NCI-H748 treated with DMSO at 0.1 percent for 48 hours (cell line): ENCODE measurements around the gene NMNAT3.

Experiments used
- DNase-seq: peaks from one replicate; lab custom pipeline; 2025; lab: John Stamatoyannopoulos, UW

The NMNAT3 gene

GRCh38 chr3:139674571-139675260 lies 3.1 kb downstream of the NMNAT3 start:
- no peak for DNase-seq

GRCh38 chr3:139672884-139673283 lies 4.9 kb downstream of the NMNAT3 start:
- DNase-seq: no peak

- DNase-seq: no peak
Observed at GRCh38 chr3:139671863-139672646, 5.7 kb downstream of the NMNAT3 start.

GRCh38 chr3:139671107-139671506 lies 6.7 kb downstream of the NMNAT3 start:
- DNase-seq: no peak

- DNase-seq: no peak
Observed at GRCh38 chr3:139670196-139670595, 7.6 kb downstream of the NMNAT3 start.

- no peak for DNase-seq
Observed at GRCh38 chr3:139668332-139668731, 9.4 kb downstream of the NMNAT3 start.

GRCh38 chr3:139664958-139665357 lies 12.8 kb downstream of the NMNAT3 start:
- no peak for DNase-seq

- no peak for DNase-seq
Observed at GRCh38 chr3:139660269-139660668, 17.5 kb downstream of the NMNAT3 start.

GRCh38 chr3:139659511-139659910 lies 18.3 kb downstream of the NMNAT3 start:
- no peak for DNase-seq

GRCh38 chr3:139657936-139658335 lies 19.8 kb downstream of the NMNAT3 start:
- no peak for DNase-seq

GRCh38 chr3:139657434-139657833 lies 20.3 kb downstream of the NMNAT3 start:
- no peak for DNase-seq

GRCh38 chr3:139655909-139656595 lies 21.7 kb downstream of the NMNAT3 start:
- DNase-seq: no peak

- no peak for DNase-seq
Observed at GRCh38 chr3:139654637-139655365, 23.0 kb downstream of the NMNAT3 start.

GRCh38 chr3:139653582-139653981 lies 24.2 kb downstream of the NMNAT3 start:
- DNase-seq: no peak

GRCh38 chr3:139652561-139652960 lies 25.2 kb downstream of the NMNAT3 start:
- DNase-seq: no peak

- no peak for DNase-seq
Observed at GRCh38 chr3:139647866-139648435, 29.8 kb downstream of the NMNAT3 start.

- DNase-seq: no peak
Observed at GRCh38 chr3:139646512-139646911, 31.3 kb downstream of the NMNAT3 start.

GRCh38 chr3:139642996-139643395 lies 34.8 kb downstream of the NMNAT3 start:
- no peak for DNase-seq

GRCh38 chr3:139640456-139640855 lies 37.3 kb downstream of the NMNAT3 start:
- no peak for DNase-seq

- DNase-seq: no peak
Observed at GRCh38 chr3:139639662-139640061, 38.1 kb downstream of the NMNAT3 start.

GRCh38 chr3:139638518-139638917 lies 39.3 kb downstream of the NMNAT3 start:
- DNase-seq: no peak

GRCh38 chr3:139636511-139636910 lies 41.3 kb downstream of the NMNAT3 start:
- no peak for DNase-seq
